ENCODE data around the gene SMOC2. TPM values are rescaled to one million over a fixed set of nuclear protein-coding genes. Genes with fewer than 3 reads are reported as not detected.

SMOC2 gene
- polyA plus RNA-seq, 2 of the 4 experiments (the other 2 are of a cell fraction) = not detected

DNA sequence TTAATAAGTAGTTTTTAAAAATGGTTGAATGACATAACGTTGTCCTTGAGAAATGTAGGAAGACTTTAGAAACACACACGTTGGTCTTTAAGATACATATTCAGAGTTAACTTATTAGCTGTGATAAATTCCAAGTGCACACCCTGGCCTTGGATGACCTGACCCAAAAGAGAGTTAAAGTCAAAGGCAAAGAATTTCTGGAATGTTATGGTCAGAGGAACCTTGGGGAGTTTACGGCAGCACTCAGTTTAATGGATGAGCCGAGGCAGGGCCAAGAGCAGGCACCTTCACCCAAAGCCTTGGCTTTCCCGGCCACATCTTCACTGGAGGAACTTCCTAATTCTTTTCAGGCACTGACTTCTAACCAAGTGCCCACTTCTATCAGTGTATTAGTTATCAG, 200.5 kb downstream of the SMOC2 start (continued):
- TF ChIP-seq FOXS1 (CRISPR knock-in tag; IDR thresholded peaks at IDR 0.05) (no peak), POLR2A (IDR thresholded peaks at IDR 0.05; ENCODE audit: low read length) (no peak)

- no peaks in the 10 kb centered on the region for H3K9me3 ChIP-seq
- no peak overlapping the region for H3K27ac ChIP-seq
- no peak for DNase-seq (ENCODE audit: low read depth in 1 of 2, low spot score in 1 of 2)
- ChIA-PET CTCF (no interaction called here), POLR2A (no interaction called here)
- H3K4me2 ChIP-seq = no peak overlapping the region
- FAIRE-seq = no peak
- TF ChIP-seq, protein P1, sequence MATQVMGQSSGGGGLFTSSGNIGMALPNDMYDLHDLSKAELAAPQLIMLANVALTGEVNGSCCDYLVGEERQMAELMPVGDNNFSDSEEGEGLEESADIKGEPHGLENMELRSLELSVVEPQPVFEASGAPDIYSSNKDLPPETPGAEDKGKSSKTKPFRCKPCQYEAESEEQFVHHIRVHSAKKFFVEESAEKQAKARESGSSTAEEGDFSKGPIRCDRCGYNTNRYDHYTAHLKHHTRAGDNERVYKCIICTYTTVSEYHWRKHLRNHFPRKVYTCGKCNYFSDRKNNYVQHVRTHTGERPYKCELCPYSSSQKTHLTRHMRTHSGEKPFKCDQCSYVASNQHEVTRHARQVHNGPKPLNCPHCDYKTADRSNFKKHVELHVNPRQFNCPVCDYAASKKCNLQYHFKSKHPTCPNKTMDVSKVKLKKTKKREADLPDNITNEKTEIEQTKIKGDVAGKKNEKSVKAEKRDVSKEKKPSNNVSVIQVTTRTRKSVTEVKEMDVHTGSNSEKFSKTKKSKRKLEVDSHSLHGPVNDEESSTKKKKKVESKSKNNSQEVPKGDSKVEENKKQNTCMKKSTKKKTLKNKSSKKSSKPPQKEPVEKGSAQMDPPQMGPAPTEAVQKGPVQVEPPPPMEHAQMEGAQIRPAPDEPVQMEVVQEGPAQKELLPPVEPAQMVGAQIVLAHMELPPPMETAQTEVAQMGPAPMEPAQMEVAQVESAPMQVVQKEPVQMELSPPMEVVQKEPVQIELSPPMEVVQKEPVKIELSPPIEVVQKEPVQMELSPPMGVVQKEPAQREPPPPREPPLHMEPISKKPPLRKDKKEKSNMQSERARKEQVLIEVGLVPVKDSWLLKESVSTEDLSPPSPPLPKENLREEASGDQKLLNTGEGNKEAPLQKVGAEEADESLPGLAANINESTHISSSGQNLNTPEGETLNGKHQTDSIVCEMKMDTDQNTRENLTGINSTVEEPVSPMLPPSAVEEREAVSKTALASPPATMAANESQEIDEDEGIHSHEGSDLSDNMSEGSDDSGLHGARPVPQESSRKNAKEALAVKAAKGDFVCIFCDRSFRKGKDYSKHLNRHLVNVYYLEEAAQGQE (IDR thresholded peaks at IDR 0.05) = no peak
- TF ChIP-seq RAD21 (conservative IDR thresholded peaks at IDR 0.05 in 1 of 2, IDR thresholded peaks at IDR 0.05 in 1 of 2) (no peak), HOXA7 (CRISPR knock-in tag; IDR thresholded peaks at IDR 0.05) (no peak), MAFK (IDR thresholded peaks at IDR 0.05; ENCODE audit: partially characterized antibody) (no peak), SMC3 (IDR thresholded peaks at IDR 0.05) (no peak), HDAC2 (IDR thresholded peaks at IDR 0.05) (no peak), MAZ (IDR thresholded peaks at IDR 0.05; ENCODE audit: borderline replicate concordance, low read depth, low read length) (no peak), ELK1 (IDR thresholded peaks at IDR 0.05; ENCODE audit: low read depth, low read length) (no peak), E2F6 (IDR thresholded peaks at IDR 0.05; ENCODE audit: borderline replicate concordance, low read depth) (no peak), POLR2A (IDR thresholded peaks at IDR 0.05; ENCODE audit: low read length) (no peak), BCL3 (IDR thresholded peaks at IDR 0.05) (no peak), TP53 (CRISPR knock-in tag; IDR thresholded peaks at IDR 0.05) (no peak), TFCP2L1 (CRISPR knock-in tag; IDR thresholded peaks at IDR 0.05) (no peak), HEYL (CRISPR knock-in tag; IDR thresholded peaks at IDR 0.05) (no peak), JUNB (IDR thresholded peaks at IDR 0.05) (no peak), CHD2 (IDR thresholded peaks at IDR 0.05; ENCODE audit: low read length, partially characterized antibody) (no peak), ZFP36 (IDR thresholded peaks at IDR 0.05; ENCODE audit: borderline replicate concordance, partially characterized antibody) (no peak), RNF2 (IDR thresholded peaks at IDR 0.05; ENCODE audit: borderline replicate concordance, low read depth) (no peak), JUN (IDR thresholded peaks at IDR 0.05) (no peak)
- TF ChIP-seq, protein P2, sequence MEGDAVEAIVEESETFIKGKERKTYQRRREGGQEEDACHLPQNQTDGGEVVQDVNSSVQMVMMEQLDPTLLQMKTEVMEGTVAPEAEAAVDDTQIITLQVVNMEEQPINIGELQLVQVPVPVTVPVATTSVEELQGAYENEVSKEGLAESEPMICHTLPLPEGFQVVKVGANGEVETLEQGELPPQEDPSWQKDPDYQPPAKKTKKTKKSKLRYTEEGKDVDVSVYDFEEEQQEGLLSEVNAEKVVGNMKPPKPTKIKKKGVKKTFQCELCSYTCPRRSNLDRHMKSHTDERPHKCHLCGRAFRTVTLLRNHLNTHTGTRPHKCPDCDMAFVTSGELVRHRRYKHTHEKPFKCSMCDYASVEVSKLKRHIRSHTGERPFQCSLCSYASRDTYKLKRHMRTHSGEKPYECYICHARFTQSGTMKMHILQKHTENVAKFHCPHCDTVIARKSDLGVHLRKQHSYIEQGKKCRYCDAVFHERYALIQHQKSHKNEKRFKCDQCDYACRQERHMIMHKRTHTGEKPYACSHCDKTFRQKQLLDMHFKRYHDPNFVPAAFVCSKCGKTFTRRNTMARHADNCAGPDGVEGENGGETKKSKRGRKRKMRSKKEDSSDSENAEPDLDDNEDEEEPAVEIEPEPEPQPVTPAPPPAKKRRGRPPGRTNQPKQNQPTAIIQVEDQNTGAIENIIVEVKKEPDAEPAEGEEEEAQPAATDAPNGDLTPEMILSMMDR (IDR thresholded peaks at IDR 0.05) = no peak
- ATAC-seq = no peak
- WGBS (ENCODE audit: missing lambda C conversion rate) = 88% methylated on average over 3 of the region's 10 CpGs
- no peak overlapping the region for H3K4me3 ChIP-seq
- 0 out of 3 replicates have a peak, but pooled peaks cover 7% of the 10 kb centered on the region for H3K4me1 ChIP-seq
Observed at GRCh38 chr6:168643401-168643800, 202.4 kb downstream of the SMOC2 start.

All from A549 (cell line).